GM12878 (cell line): ENCODE results near the gene MDM1.

ENCODE experiments used
- CTCF ChIP-seq, 3 experiments: IDR thresholded peaks in 2 of 3; conservative IDR thresholded peaks in 1 of 3; 2 replicates each; pipeline ENCODE4 v1.5.1; 2011; ENCODE audit warnings: low read depth in 3 of 3, low read length in 3 of 3, mild to moderate bottlenecking in 3 of 3, control low read depth in 2 of 3, moderate library complexity in 2 of 3, inconsistent platforms in 1 of 3, mixed read lengths in 1 of 3; ENCODE audit not compliant: control insufficient read depth in 2 of 3, insufficient read depth in 1 of 3; ENCODE audit errors: extremely low read depth in 1 of 3
- E2F4 ChIP-seq: IDR thresholded peaks from 2 replicates; pipeline ENCODE4 v1.6.1; 2012; ENCODE audit warnings: low read depth, low read length, improper control_type of control experiment
- EZH2 ChIP-seq: IDR thresholded peaks from 2 replicates; pipeline ENCODE4 v1.6.1; 2012; ENCODE audit warnings: low read depth, mild to moderate bottlenecking, control low read depth, inconsistent platforms, low read length, borderline replicate concordance; ENCODE audit not compliant: control insufficient read depth
- HCFC1 ChIP-seq: fragments of 150-350 bp; IDR thresholded peaks from 2 replicates; pipeline ENCODE4 v1.6.1; 2014; ENCODE audit warnings: low read length
- HDAC2 ChIP-seq: fragments of 200-600 bp; sonication (generic); IDR thresholded peaks from 2 replicates; pipeline ENCODE4 v1.6.1; 2017
- MAX ChIP-seq: IDR thresholded peaks from 2 replicates; pipeline ENCODE4 v1.6.1; 2012; ENCODE audit warnings: low read depth, low read length, improper control_type of control experiment
- MEF2B ChIP-seq: fragments of 450-650 bp; IDR thresholded peaks from 2 replicates; pipeline ENCODE4 v1.6.1; 2018; ENCODE audit warnings: mild to moderate bottlenecking, moderate library complexity; ENCODE audit not compliant: partially characterized antibody, poor library complexity, severe bottlenecking
- POLR2AphosphoS5 ChIP-seq: IDR thresholded peaks from 2 replicates; pipeline ENCODE4 v1.6.1; 2011; ENCODE audit warnings: mild to moderate bottlenecking, low read length, inconsistent platforms
- RELA ChIP-seq: fragments of 450-650 bp; IDR thresholded peaks from 2 replicates; pipeline ENCODE4 v1.8.0; 2014; ENCODE audit warnings: borderline replicate concordance; ENCODE audit not compliant: partially characterized antibody
- USF2 ChIP-seq: IDR thresholded peaks from 2 replicates; pipeline ENCODE4 v1.6.1; 2011; ENCODE audit warnings: low read depth, low read length, improper control_type of control experiment, borderline replicate concordance

GRCh38 chr12:68304626-68305025, 27.5 kb downstream of the MDM1 start:
- TF ChIP-seq USF2 (no peak), MAX (no peak), E2F4 (no peak), POLR2AphosphoS5 (no peak), CTCF (IDR thresholded peaks at IDR 0.05 in 2 of 3, conservative IDR thresholded peaks at IDR 0.05 in 1 of 3; ENCODE audit: control insufficient read depth in 2 of 3, extremely low read depth in 1 of 3, insufficient read depth in 1 of 3, low read depth in 3 of 3, low read length in 3 of 3) (no peak), RELA (no peak), MEF2B (no peak), HDAC2 (no peak), HCFC1 (no peak), EZH2 (no peak)
